Fibroblast of the aortic adventitia (primary cell): ENCODE results near the gene WDR27. TPM values are rescaled to one million over a fixed set of nuclear protein-coding genes. Genes with fewer than 3 reads are reported as not detected.
"Not testable (repeated sequence)": the region's sequence is repeated elsewhere in the genome, so short reads cannot be mapped to it uniquely, and the experiment has no call there.

Source experiments
- DNase-seq: peaks from one replicate; pipeline ENCODE4 v3.0.0-alpha.2; 2010; ENCODE audit warnings: low read depth
- H3K4me3 ChIP-seq: 2 replicates; pipeline ENCODE4 v1.5.1; 2011; ENCODE audit warnings: low read depth, mild to moderate bottlenecking, control low read depth, low read length, moderate library complexity
- total RNA-seq: library from RNA; depleted of rRNA; stranded (reverse); fragments of >200 nt; gene quantifications from 2 replicates; pipeline ENCODE4 v1.2.3, GENCODE V29; 2012; ENCODE audit warnings: low replicate concordance
- TF ChIP-seq, protein P1 (sequence below): IDR thresholded peaks from 2 replicates; pipeline ENCODE4 v1.5.1; 2011; ENCODE audit warnings: mild to moderate bottlenecking, low read length, control low read depth, inconsistent platforms; ENCODE audit not compliant: insufficient read depth

Gene WDR27
- total RNA-seq, 1 donor = 19.9 TPM

DNA sequence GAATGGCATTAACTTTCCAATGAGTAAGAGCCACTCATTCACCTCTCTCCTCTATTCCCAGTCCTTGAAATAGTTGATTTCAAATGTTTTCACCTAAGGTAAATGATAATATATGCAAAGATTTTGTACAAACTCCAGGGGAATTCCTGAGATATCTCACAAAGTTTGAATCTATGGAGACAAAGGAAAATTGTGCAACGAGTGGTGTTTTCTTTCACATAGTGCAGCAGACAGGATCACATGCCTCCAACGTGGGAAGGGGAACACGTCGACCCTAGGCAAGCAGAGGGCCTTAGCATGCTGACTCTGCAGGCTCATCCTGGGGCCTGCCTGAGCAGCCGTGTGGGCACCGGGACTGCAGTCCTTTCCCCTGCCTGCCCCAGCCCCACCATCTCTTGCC, 252.6 kb downstream of the WDR27 start:
- TF ChIP-seq, protein P1, sequence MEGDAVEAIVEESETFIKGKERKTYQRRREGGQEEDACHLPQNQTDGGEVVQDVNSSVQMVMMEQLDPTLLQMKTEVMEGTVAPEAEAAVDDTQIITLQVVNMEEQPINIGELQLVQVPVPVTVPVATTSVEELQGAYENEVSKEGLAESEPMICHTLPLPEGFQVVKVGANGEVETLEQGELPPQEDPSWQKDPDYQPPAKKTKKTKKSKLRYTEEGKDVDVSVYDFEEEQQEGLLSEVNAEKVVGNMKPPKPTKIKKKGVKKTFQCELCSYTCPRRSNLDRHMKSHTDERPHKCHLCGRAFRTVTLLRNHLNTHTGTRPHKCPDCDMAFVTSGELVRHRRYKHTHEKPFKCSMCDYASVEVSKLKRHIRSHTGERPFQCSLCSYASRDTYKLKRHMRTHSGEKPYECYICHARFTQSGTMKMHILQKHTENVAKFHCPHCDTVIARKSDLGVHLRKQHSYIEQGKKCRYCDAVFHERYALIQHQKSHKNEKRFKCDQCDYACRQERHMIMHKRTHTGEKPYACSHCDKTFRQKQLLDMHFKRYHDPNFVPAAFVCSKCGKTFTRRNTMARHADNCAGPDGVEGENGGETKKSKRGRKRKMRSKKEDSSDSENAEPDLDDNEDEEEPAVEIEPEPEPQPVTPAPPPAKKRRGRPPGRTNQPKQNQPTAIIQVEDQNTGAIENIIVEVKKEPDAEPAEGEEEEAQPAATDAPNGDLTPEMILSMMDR = no peak
- DNase-seq = no peak
- no peak overlapping the region for H3K4me3 ChIP-seq

DNA sequence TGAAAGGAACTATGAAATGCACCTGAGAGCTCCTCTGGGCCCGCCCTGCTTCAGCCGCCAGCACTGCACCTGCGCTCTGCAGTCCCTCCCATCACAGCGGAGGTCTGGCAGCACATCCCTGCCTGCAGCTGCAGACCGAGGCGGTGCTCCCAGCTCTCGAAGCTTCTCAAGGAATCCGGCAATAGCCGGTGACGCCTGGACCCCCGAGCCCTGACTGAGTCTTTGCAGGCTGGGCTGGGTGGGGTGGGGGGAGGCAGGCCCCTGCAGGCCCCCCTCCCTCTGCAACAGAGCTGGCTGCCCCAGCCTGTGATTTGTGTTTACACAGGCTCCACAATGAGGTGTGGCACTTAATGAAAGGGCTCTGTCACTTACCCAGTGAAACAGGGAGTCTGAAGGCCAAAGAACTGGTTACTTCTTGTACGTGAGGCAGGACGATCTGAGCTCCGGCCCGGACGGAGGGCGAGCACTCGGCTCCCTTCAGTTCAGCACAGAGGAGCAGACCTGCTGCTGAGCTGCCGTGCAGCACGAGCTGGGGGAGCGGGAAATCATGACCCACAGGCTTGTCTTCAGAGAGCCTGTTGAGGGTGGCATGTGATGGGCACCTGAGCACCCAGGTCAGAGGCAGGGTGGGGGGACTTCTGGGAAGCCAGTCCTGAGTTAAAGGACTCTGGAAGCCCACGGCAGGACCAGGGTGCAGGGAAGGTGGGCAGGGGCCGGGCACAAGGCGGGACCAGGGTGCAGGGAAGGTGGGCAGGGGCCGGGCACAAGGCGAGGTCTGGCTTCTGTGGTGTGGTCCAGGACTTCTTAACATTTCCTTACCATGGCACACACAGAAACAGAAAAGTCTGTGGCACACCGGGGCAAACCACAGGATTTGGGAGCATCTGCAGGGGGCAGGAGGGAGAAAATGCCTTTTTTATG, 255.9 kb downstream of the WDR27 start:
- H3K4me3 ChIP-seq = no peak overlapping the region
- no peak for DNase-seq

DNA sequence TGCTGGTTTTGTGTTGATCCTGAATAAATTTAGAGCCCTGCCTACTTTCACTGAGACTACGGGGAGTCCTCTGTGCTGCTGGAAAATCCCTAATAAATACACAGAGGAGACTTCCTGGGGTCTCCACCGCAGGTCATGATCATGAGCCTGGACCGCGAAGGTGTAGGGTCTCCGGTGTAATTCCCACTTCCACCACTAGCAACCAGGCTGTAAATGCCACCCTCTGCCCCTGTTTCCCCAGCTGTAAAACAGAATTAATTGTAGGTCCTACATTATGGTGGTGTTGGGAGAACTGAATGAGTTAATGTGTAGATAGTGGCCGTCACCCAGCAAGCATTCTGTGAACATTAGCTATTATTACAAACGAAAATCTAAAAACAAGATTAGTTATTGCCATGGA, 256.6 kb downstream of the WDR27 start:
- TF ChIP-seq, protein P1 = peak; percentile 23
- DNase-seq = no peak

More for the DNA sequence above, 255.9 kb downstream of the WDR27 start:
- TF ChIP-seq, protein P1 = no peak

DNA sequence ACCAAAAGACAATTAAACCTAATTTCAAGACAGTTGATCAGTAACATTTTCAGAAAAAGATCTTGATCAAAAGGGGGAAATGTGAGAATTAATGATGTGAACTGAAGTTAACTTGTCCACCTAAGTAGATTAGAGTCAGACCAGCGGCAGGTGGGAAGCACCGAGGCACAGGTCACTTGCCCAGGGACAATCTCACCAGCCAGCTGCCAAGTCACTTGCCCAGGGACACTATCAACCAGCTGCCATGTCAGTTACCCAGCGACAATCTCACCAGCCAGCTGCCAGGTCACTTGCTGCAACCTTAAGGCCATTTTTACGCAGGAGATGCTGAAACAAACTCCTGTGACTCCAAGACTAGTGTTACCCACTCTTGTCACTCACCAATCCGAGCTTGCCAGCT, 260.5 kb downstream of the WDR27 start:
- TF ChIP-seq, protein P1 = no peak
- no peak for DNase-seq

More for the DNA sequence above, 256.6 kb downstream of the WDR27 start:
- H3K4me3 ChIP-seq = no peak overlapping the region

DNA sequence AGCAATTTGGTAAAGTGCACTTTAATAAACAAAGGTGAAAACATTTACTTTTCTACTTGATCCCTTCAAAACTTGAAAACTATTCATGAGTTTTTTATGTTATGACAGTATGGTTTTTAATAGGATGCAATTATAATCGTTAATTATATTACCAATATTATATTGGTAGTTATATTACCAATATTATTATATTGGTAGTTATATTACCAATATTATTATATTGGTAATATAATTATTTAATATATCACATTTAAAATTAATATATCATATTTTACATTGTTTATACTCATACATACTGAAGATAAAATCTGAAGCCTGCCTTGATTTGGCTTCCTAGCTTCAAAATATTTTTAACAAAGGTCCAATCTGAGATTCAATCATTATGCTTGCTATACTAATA, 262.1 kb downstream of the WDR27 start:
- TF ChIP-seq, protein P1 = no peak
- no peak for DNase-seq

More for the DNA sequence above, 260.5 kb downstream of the WDR27 start:
- H3K4me3 ChIP-seq = no peak overlapping the region

DNA sequence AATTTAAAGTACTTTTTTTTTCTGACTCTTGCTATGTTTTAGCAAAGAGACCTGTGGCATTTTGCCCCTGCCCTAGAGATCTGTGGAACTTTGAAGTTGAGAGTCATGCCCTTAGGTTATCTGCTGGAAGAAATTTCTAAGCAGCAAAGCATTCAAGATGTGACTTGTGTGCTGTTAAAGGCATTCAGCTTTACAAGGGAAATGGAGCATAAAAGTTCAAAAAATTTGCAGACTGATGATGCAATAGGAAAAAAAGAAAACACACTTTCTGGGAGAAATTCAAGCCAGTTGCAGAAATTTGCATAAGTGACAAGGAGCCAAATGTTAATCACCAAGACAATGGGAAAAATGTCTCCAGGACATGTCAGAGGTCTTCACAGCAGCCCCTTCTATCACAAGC, 267.3 kb downstream of the WDR27 start:
- not testable (repeated sequence) for DNase-seq, H3K4me3 ChIP-seq

More for the DNA sequence above, 262.1 kb downstream of the WDR27 start:
- H3K4me3 ChIP-seq = no peak overlapping the region

DNA sequence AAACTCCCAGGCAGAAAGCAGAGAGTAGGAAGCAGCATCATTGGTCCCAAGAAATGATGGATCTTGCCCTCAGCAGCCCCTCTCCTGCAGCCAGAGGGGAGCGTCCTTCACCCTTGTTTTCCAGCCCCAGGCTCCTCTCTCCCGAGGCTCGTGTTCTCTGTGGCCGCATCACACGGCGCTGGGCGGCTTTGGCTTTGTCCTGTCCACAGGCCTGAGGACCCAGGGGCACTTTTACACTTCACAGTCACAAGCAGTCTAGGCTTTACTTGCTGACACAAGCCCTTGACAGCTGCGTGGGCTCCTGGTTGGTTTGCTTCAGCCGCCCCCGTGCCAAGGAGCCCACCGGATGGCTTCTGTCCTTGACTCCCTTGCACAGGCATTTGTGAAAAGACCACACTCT, 272.8 kb downstream of the WDR27 start:
- no peak overlapping the region for H3K4me3 ChIP-seq
- TF ChIP-seq, protein P1 = no peak
- DNase-seq = no peak
